SK-N-MC (cell line): ENCODE data around the gene PRKCQ.
"Not testable (repeated sequence)": the region's sequence is repeated elsewhere in the genome, so short reads cannot be mapped to it uniquely, and the experiment has no call there.

Source experiments
- DNase-seq: peaks from one replicate; pipeline ENCODE4 v3.0.0-alpha.2; 2011; ENCODE audit warnings: low read depth, low spot score
- H3K27ac ChIP-seq: fragments of 200-600 bp; sonication (generic); 2 replicates; pipeline ENCODE4 v1.5.1; 2016; ENCODE audit warnings: mixed run types
- H3K36me3 ChIP-seq: fragments of 200-600 bp; sonication (generic); 2 replicates; pipeline ENCODE4 v1.6.1; 2017; ENCODE audit warnings: antibody characterized with exemption, low read length, mixed read lengths; ENCODE audit not compliant: insufficient read depth
- H3K4me3 ChIP-seq: fragments of 200-600 bp; sonication (generic); 2 replicates; pipeline ENCODE4 v1.5.1; 2016
- H3K9ac ChIP-seq: fragments of 200-600 bp; sonication (generic); 2 replicates; pipeline ENCODE4 v1.8.0; 2017; ENCODE audit warnings: mixed run types, mixed read lengths; ENCODE audit not compliant: insufficient read length
- H3K9me3 ChIP-seq: fragments of 200-600 bp; sonication (generic); 2 replicates; pipeline ENCODE4 v1.6.1; 2017; ENCODE audit warnings: low read depth, mild to moderate bottlenecking, antibody characterized with exemption, low read length, moderate library complexity, mixed read lengths
- EZH2 ChIP-seq: fragments of 200-600 bp; sonication (generic); IDR thresholded peaks from one replicate; pipeline ENCODE4 v1.6.1; 2017; ENCODE audit warnings: antibody characterized with exemption
- FOXP2 ChIP-seq: optimal IDR thresholded peaks from 2 replicates; pipeline ENCODE3; 2011; ENCODE audit warnings: mild to moderate bottlenecking, moderate library complexity; ENCODE audit not compliant: insufficient read depth; ENCODE audit errors: extremely low read length, control extremely low read depth
- POLR2AphosphoS5 ChIP-seq: IDR thresholded peaks from 2 replicates; pipeline ENCODE4 v1.6.1; 2012; ENCODE audit warnings: mild to moderate bottlenecking, low read depth, low read length, borderline replicate concordance

The PRKCQ gene

DNA sequence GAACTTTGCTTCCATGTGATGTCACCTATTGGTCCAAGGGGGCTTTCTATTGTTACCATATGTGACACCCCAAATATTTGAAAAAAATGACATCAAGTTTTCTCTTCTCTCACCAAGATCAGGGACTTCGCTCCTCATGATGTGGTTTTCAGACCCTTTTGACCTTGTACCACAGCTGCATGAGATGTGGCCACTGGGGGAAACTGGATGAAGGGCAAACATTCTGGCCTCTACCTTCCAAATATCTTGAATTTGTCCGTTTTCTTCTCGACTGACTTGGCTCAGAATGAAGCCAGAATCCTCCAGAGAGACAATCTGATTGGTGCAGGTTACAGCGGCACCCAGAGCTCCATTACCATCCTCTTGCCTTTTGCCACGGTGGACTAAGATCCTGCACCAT, 122.7 kb downstream of the PRKCQ start:
- TF ChIP-seq FOXP2, result no peak
- no peak overlapping the region for H3K4me3 ChIP-seq
- DNase-seq, result no peak
- H3K27ac ChIP-seq, result no peak overlapping the region
- no peaks in the 10 kb centered on the region for H3K36me3 ChIP-seq
- no peaks in the 10 kb centered on the region for H3K9me3 ChIP-seq
- no peak overlapping the region for H3K9ac ChIP-seq

GRCh38 chr10:6456067-6456466, 124.0 kb downstream of the PRKCQ start:
- no peak overlapping the region for H3K4me3 ChIP-seq
- TF ChIP-seq EZH2 (no peak), POLR2AphosphoS5 (no peak), FOXP2 (no peak)
- no peaks in the 10 kb centered on the region for H3K9me3 ChIP-seq
- no peak overlapping the region for H3K27ac ChIP-seq
- no peaks in the 10 kb centered on the region for H3K36me3 ChIP-seq
- DNase-seq, result no peak
- H3K9ac ChIP-seq, result no peak overlapping the region

GRCh38 chr10:6455592-6455991, 124.5 kb downstream of the PRKCQ start:
- no peak overlapping the region for H3K9ac ChIP-seq
- DNase-seq, result no peak
- no peak overlapping the region for H3K27ac ChIP-seq
- no peak for TF ChIP-seq FOXP2
- TF ChIP-seq POLR2AphosphoS5, result no peak
- TF ChIP-seq EZH2, result no peak
- H3K36me3 ChIP-seq, result no peaks in the 10 kb centered on the region
- H3K9me3 ChIP-seq, result no peaks in the 10 kb centered on the region
- no peak overlapping the region for H3K4me3 ChIP-seq

DNA sequence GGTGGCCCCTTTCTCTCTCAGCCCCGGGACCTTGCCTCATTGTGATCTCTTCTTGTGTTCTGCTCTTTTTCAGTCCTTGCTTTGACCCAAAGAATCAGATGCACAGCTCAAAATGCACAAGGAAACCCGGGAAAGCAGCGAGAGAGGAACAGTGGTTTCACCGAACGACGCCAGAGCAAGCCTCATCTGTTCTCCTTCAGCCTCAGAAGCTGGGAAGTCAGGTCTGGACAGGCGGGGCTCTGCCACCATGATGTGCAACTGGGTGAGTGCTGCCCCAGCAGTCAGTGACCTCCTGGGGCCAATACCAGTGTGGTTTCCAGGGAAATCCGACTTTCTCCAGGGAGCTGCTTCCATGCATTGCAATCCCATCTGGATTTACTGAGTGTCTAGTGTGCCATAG, 133.4 kb downstream of the PRKCQ start:
- Histone ChIP-seq H3K9ac (no peak overlapping the region), H3K36me3 (no peaks in the 10 kb centered on the region), H3K9me3 (no peaks in the 10 kb centered on the region), H3K4me3 (no peak overlapping the region), H3K27ac (no peak overlapping the region)
- no peak for DNase-seq
- TF ChIP-seq POLR2AphosphoS5 (no peak), EZH2 (no peak), FOXP2 (no peak)

- Histone ChIP-seq H3K4me3 (no peak overlapping the region), H3K9ac (no peak overlapping the region), H3K27ac (no peak overlapping the region), H3K36me3 (no peaks in the 10 kb centered on the region), H3K9me3 (no peaks in the 10 kb centered on the region)
- no peak for DNase-seq
- TF ChIP-seq POLR2AphosphoS5 (no peak), EZH2 (no peak), FOXP2 (no peak)
Measured at GRCh38 chr10:6445671-6446316, 134.3 kb downstream of the PRKCQ start.

GRCh38 chr10:6439875-6440274, 140.2 kb downstream of the PRKCQ start:
- DNase-seq, H3K9me3 ChIP-seq, H3K9ac ChIP-seq, H3K27ac ChIP-seq, H3K36me3 ChIP-seq, H3K4me3 ChIP-seq: not testable (repeated sequence)

DNA sequence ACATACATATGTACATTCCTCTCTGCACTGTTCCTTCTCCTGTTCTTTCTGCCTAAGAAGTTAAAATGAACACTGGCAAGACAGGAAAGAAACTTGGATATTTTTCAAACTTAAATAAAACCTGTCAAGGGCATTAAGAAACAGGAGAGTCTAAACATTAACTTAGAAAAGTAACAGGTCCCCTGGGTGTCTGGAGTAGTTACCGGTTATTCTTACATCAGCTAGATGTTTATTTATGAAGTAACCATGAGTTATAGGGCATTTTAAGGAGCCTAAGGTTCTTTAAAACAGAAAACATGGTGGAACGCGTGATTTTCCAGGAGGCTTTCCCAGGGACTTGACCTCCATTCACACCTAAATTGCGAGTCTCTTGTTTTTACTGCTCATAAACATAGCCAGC, 148.2 kb downstream of the PRKCQ start:
- TF ChIP-seq FOXP2 (no peak), POLR2AphosphoS5 (no peak), EZH2 (no peak)
- no peak for DNase-seq
- no peak overlapping the region for H3K9ac ChIP-seq
- H3K27ac ChIP-seq, result no peak overlapping the region
- H3K9me3 ChIP-seq, result no peaks in the 10 kb centered on the region
- H3K4me3 ChIP-seq, result no peak overlapping the region
- H3K36me3 ChIP-seq, result no peaks in the 10 kb centered on the region

- no peaks in the 10 kb centered on the region for H3K36me3 ChIP-seq
Measured at GRCh38 chr10:6431186-6431585, 148.9 kb downstream of the PRKCQ start.

GRCh38 chr10:6430423-6430980, 149.6 kb downstream of the PRKCQ start:
- no peak for TF ChIP-seq FOXP2
- no peak for TF ChIP-seq POLR2AphosphoS5
- no peak for DNase-seq
- Histone ChIP-seq H3K9ac (no peak overlapping the region), H3K27ac (no peak overlapping the region), H3K9me3 (no peaks in the 10 kb centered on the region), H3K36me3 (no peaks in the 10 kb centered on the region), H3K4me3 (no peak overlapping the region)

More at GRCh38 chr10:6431186-6431585, 148.9 kb downstream of the PRKCQ start:
- no peaks in the 10 kb centered on the region for H3K9me3 ChIP-seq
- no peak for DNase-seq
- no peak overlapping the region for H3K4me3 ChIP-seq
- no peak overlapping the region for H3K27ac ChIP-seq
- TF ChIP-seq FOXP2 (no peak), POLR2AphosphoS5 (no peak), EZH2 (no peak)
- no peak overlapping the region for H3K9ac ChIP-seq
